ENCODE measurements around the gene CAMTA1.

Gene CAMTA1

GRCh38 chr1:7491109-7491817, 706.0 kb downstream of the CAMTA1 start:
- no peak for DNase-seq

GRCh38 chr1:7491818-7492173, 706.5 kb downstream of the CAMTA1 start:
- no peak for DNase-seq

- no peak for DNase-seq
Observed at GRCh38 chr1:7493711-7494454, 708.6 kb downstream of the CAMTA1 start.

GRCh38 chr1:7495962-7496361, 710.7 kb downstream of the CAMTA1 start:
- no peak for DNase-seq

- no peak for DNase-seq
Observed at GRCh38 chr1:7497107-7497637, 711.9 kb downstream of the CAMTA1 start.

- DNase-seq, result no peak
Observed at GRCh38 chr1:7500381-7501083, 715.3 kb downstream of the CAMTA1 start.

- DNase-seq, result no peak
Observed at GRCh38 chr1:7501084-7501491, 715.8 kb downstream of the CAMTA1 start.

- DNase-seq, result no peak
Observed at GRCh38 chr1:7501723-7502603, 716.7 kb downstream of the CAMTA1 start.

- no peak for DNase-seq
Observed at GRCh38 chr1:7503691-7504437, 718.6 kb downstream of the CAMTA1 start.

- no peak for DNase-seq
Observed at GRCh38 chr1:7504438-7504720, 719.1 kb downstream of the CAMTA1 start.

- DNase-seq, result no peak
Observed at GRCh38 chr1:7505094-7505770, 720.0 kb downstream of the CAMTA1 start.

GRCh38 chr1:7505771-7506453, 720.7 kb downstream of the CAMTA1 start:
- no peak for DNase-seq

- DNase-seq, result no peak
Observed at GRCh38 chr1:7506454-7507284, 721.4 kb downstream of the CAMTA1 start.

- DNase-seq, result no peak
Observed at GRCh38 chr1:7507285-7508019, 722.2 kb downstream of the CAMTA1 start.

- DNase-seq, result no peak
Observed at GRCh38 chr1:7508052-7508933, 723.0 kb downstream of the CAMTA1 start.

GRCh38 chr1:7508934-7509519, 723.8 kb downstream of the CAMTA1 start:
- no peak for DNase-seq

- DNase-seq, result no peak
Observed at GRCh38 chr1:7509598-7509997, 724.3 kb downstream of the CAMTA1 start.

All from NCI-H526 treated with DMSO at 0.1 percent for 48 hours (cell line).